ENCODE data around the gene DOCK2.

Gene DOCK2

GRCh38 chr5:169910393-169910792 is 273.3 kb downstream of the DOCK2 start:
- DNase-seq (ENCODE audit: low spot score), result no peak
- Histone ChIP-seq H3K4me3 (no peak overlapping the region), H3K27ac (no peak overlapping the region)
- TF ChIP-seq, protein P1, sequence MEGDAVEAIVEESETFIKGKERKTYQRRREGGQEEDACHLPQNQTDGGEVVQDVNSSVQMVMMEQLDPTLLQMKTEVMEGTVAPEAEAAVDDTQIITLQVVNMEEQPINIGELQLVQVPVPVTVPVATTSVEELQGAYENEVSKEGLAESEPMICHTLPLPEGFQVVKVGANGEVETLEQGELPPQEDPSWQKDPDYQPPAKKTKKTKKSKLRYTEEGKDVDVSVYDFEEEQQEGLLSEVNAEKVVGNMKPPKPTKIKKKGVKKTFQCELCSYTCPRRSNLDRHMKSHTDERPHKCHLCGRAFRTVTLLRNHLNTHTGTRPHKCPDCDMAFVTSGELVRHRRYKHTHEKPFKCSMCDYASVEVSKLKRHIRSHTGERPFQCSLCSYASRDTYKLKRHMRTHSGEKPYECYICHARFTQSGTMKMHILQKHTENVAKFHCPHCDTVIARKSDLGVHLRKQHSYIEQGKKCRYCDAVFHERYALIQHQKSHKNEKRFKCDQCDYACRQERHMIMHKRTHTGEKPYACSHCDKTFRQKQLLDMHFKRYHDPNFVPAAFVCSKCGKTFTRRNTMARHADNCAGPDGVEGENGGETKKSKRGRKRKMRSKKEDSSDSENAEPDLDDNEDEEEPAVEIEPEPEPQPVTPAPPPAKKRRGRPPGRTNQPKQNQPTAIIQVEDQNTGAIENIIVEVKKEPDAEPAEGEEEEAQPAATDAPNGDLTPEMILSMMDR (IDR thresholded peaks at IDR 0.05), result no peak

DNA sequence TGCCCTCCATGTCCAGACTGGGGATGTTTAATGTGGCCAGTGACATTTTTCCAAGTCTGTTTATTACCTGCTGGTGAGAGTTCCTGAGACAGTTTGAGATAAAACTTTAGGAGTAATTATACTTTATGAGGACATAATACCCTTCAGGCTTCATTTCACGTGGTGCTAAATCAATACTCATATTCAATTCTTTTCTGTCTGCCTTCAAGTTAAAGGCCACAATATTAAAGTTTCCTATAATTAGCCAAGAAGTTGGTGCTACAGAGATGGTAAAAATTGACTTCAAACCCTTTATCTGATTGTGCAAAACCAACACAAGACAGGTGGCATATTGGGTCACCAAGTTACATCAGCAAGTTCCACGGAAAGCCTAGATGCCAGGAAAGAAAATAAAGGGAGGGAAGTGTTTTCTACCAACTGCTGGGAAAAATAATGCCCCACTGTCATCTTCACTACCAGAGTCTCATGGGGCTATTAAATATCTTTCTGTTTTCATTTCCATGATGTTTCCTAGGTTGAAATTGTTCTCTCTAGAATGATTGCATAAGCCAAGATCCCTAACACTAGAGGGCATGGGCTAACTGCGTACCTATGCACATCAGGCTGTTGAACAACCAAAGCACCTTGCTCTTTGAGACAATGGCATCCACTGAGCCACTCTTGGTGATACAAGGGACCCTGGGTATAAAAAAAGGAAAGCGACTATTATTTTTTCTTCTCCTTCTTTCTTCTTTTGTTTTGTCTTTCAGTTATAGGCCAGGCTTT is 274.6 kb downstream of the DOCK2 start:
- DNase-seq (ENCODE audit: low spot score), result no peak
- TF ChIP-seq, protein P1 (IDR thresholded peaks at IDR 0.05), result no peak
- H3K27ac ChIP-seq, result no peak overlapping the region
- H3K4me3 ChIP-seq, result no peak overlapping the region

DNA sequence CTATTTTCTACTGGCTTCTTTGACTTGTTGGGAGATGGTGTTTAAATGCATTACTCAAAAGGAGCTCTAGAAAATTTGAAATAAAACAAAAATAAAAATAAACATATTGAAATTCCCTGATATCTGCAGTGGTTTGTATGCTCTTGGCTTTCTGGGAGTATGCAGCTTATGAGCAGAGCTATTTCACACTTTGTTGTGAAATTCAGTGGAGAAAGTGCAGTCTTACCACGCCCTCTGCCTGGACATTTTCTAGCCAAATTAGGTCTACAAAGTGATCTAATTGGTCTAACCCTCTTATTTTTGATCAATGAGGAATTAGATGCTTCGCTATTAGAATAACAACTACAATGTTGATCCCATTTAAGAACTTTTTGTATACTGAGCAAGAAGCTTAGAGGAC is 276.4 kb downstream of the DOCK2 start:
- TF ChIP-seq, protein P1 (IDR thresholded peaks at IDR 0.05), result no peak
- Histone ChIP-seq H3K4me3 (no peak overlapping the region), H3K27ac (no peak overlapping the region)
- no peak for DNase-seq (ENCODE audit: low spot score)

DNA sequence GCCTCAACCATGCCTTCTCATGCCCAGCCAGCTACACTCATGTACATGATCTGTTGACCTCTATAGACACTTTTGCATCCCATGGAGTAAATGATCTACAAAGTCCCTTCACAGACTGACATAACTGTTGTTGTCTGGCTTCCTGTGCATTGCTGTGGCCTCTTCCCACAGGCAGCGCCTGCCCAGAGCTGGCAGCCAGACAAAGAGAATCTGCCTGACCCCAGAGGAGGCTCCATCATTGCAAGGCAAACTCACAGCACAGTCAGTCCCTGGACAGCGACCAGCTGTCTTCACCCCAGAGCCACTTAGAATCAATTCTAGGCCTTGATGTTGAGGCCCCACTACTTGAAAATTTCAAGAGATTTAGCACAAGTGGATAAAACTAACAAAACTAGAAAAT is 277.7 kb downstream of the DOCK2 start:
- Histone ChIP-seq H3K27ac (no peak overlapping the region), H3K4me3 (no peak overlapping the region)
- DNase-seq (ENCODE audit: low spot score), result no peak
- TF ChIP-seq, protein P1 (IDR thresholded peaks at IDR 0.05), result no peak

DNA sequence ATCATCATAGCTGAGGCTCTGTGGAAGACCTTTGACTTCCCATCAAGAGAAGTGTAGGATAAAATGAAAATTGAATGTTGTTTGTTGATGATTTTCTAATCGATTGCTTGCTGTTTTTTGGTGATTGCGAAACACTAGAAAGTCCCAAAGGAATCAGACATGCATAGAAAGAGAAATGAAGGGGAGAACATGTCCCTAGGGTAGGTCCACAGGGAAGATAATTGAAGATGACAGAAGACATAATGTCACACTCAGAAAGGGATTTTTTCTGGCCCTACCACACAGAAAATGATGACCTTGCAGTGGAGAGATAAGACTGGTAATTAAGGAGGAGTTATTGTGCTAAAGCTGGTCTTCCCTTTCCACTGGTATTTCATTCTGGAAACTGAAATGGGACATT is 280.4 kb downstream of the DOCK2 start:
- no peak overlapping the region for H3K4me3 ChIP-seq
- no peak for DNase-seq (ENCODE audit: low spot score)
- no peak overlapping the region for H3K27ac ChIP-seq
- TF ChIP-seq, protein P1 (IDR thresholded peaks at IDR 0.05), result no peak

DNA sequence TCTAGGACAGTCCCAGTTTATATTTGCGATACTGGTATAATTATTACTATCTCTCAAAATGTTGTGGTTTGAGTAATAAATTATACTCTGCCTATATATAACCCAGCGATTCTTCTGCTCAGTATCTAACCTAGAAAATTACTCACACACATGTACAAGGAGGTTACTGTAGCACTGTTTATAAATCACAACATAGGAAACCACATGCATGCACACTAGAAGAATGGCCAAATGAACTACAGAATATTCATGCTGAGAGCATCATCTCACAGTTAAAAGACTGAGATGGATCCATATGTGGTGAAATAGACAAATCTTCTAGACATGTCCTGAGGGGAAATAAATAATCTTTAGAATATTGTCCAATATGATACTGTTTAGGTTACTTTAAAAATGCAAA is 281.2 kb downstream of the DOCK2 start:
- Histone ChIP-seq H3K4me3 (no peak overlapping the region), H3K27ac (no peak overlapping the region)
- TF ChIP-seq, protein P1 (IDR thresholded peaks at IDR 0.05), result no peak
- DNase-seq (ENCODE audit: low spot score), result no peak

GRCh38 chr5:169920474-169920873 is 283.4 kb downstream of the DOCK2 start:
- Histone ChIP-seq H3K4me3 (no peak overlapping the region), H3K27ac (no peak overlapping the region)
- DNase-seq (ENCODE audit: low spot score), result no peak
- TF ChIP-seq, protein P1 (IDR thresholded peaks at IDR 0.05), result no peak
